Activated T-helper 17 cell treated with anti-CD3 and anti-CD28 coated beads, Interleukin-2, amount 50 U/mL, for 72 hours (primary cell): ENCODE results near the gene TSR2. TPM values are rescaled to one million over a fixed set of nuclear protein-coding genes. Genes with fewer than 3 reads are reported as not detected.

Source experiments
- ATAC-seq: fragments of 150-1000 bp; cut with Tn5 transposase; replicated peaks from 2 replicates; pipeline ENCODE4 v1.10.0; 2021; ENCODE audit warnings: mild to moderate bottlenecking, moderate library complexity
- H3K27ac Mint-ChIP-seq: one replicate; pipeline ENCODE4 v1.8.0; 2022; ENCODE audit warnings: mixed read lengths
- H3K27me3 Mint-ChIP-seq: one replicate; pipeline ENCODE4 v1.8.0; 2022; ENCODE audit warnings: mixed read lengths
- H3K36me3 Mint-ChIP-seq: one replicate; pipeline ENCODE4 v1.8.0; 2022; ENCODE audit warnings: low read depth, mild to moderate bottlenecking, mixed read lengths
- H3K4me1 Mint-ChIP-seq: one replicate; pipeline ENCODE4 v1.8.0; 2022; ENCODE audit warnings: mixed read lengths
- H3K4me3 Mint-ChIP-seq: one replicate; pipeline ENCODE4 v1.8.0; 2022; ENCODE audit warnings: mild to moderate bottlenecking, mixed read lengths
- H3K9me3 Mint-ChIP-seq: one replicate; pipeline ENCODE4 v1.8.0; 2022; ENCODE audit warnings: mixed read lengths
- total RNA-seq, 2 donors: library from RNA; stranded (reverse); gene quantifications; one replicate each; pipeline ENCODE4 v1.2.3, GENCODE V29; 2022

Gene TSR2
- total RNA-seq, 2 donors from 2014 or later, result 27.5 to 38.7 TPM

DNA sequence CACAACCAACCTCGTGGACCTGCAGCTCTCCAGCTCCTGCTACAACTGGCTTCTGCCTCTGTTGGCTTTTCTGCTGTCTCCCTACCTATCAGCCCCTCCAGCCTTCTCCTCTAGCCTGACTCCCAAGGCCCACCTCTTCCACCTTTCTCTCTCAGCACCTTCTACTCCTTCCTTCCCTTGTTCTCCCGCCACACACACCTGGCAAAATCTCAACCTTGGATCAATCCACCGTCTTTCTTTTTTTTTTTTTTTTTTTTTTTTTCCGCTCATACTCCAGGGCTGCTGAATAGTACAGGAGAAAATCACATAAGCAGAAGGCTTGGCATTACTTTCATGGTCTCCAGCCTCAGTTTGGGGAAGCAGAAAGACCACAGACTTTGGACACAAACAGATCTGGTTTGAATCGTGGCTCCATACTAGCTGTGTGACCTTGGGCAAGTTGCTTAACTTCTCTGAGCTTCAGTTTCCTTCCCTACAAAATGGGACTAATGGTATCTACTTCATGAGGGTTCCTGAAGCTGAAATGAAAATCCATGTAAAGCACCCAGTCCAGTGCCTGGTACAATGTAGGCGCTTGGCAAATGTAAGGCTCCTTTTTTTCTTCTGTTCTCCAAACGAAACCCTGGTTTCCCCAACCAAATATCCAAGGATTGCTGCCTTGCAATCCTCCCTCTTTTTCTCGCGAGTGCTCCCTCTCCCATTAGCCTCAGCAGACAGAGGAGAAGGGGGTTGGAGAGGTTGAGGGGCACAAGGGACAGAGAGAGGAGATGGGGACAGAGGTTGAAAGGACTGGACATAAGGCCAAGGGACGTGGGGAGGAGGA, 54.2 kb downstream of the TSR2 start:
- H3K36me3 Mint-ChIP-seq, result no peaks in the 10 kb centered on the region
- H3K9me3 Mint-ChIP-seq, result no peaks in the 10 kb centered on the region
- peaks cover 22% of the 10 kb centered on the region for H3K27me3 Mint-ChIP-seq
- H3K4me1 Mint-ChIP-seq, result peaks cover 5% of the 10 kb centered on the region
- no peak overlapping the region for H3K27ac Mint-ChIP-seq
- ATAC-seq, result no peak
- H3K4me3 Mint-ChIP-seq, result peak overlapping the region; percentile 59

Other genes with a start within 250 kb of the TSR2 start
- gene WNK3, start 82.4 kb upstream of the TSR2 start, total RNA-seq, result 1 to 10 TPM in 1 of 2 donors, under 1 TPM in 1; 0.11 to 1.3 TPM
- under 1 TPM in 1 of 2 donors, not detected in 1; 0.24 TPM for gene FGD1, start 55.8 kb downstream of the TSR2 start, total RNA-seq
- gene GNL3L, start 89.8 kb downstream of the TSR2 start, total RNA-seq, result 10 to 100 TPM; 37.7 to 71.9 TPM